Osteocyte (in vitro differentiated cells): ENCODE results near the gene TGOLN2. TPM values are rescaled to one million over a fixed set of nuclear protein-coding genes. Genes with fewer than 3 reads are reported as not detected.
A peak's percentile ranks its signal among the peaks of the same experiment; 100 is the strongest.

Experiments
- DNase-seq: peaks from one replicate; pipeline ENCODE4 v3.0.0; 2021; ENCODE audit warnings: mixed read lengths; ENCODE audit not compliant: unreplicated experiment; ENCODE audit errors: extremely low spot score
- H3K27ac Mint-ChIP-seq: one replicate; pipeline ENCODE4 v1.8.0; 2021; ENCODE audit warnings: mild to moderate bottlenecking, mixed read lengths; ENCODE audit not compliant: unreplicated experiment
- H3K27me3 Mint-ChIP-seq: one replicate; pipeline ENCODE4 v1.8.0; 2021; ENCODE audit warnings: mixed read lengths; ENCODE audit not compliant: unreplicated experiment
- H3K36me3 Mint-ChIP-seq: one replicate; pipeline ENCODE4 v1.8.0; 2021; ENCODE audit warnings: mixed read lengths; ENCODE audit not compliant: unreplicated experiment
- H3K4me1 Mint-ChIP-seq: one replicate; pipeline ENCODE4 v1.8.0; 2021; ENCODE audit warnings: mixed read lengths; ENCODE audit not compliant: unreplicated experiment
- H3K4me3 Mint-ChIP-seq: one replicate; pipeline ENCODE4 v1.8.0; 2021; ENCODE audit warnings: mild to moderate bottlenecking, moderate library complexity, mixed read lengths; ENCODE audit not compliant: unreplicated experiment
- H3K9me3 Mint-ChIP-seq: one replicate; pipeline ENCODE4 v1.8.0; 2021; ENCODE audit warnings: mixed read lengths; ENCODE audit not compliant: unreplicated experiment
- CTCF ChIP-seq: fragments of 200-600 bp; sonication (generic); IDR thresholded peaks from 2 replicates; pipeline ENCODE4 v1.5.0; 2021; ENCODE audit warnings: antibody characterized with exemption, mild to moderate bottlenecking, moderate library complexity
- total RNA-seq: library from RNA; stranded (reverse); gene quantifications from 2 replicates; pipeline ENCODE4 v1.2.1, GENCODE V29; 2021

The TGOLN2 gene
- total RNA-seq, 1 donor from 2014 or later, result 91.2 TPM

GRCh38 chr2:85355521-85355920 is 27.7 kb upstream of the TGOLN2 start:
- TF ChIP-seq CTCF, result no peak
- Mint-ChIP-seq H3K9me3 (no peaks in the 10 kb centered on the region), H3K4me1 (peaks cover 25% of the 10 kb centered on the region), H3K4me3 (peak overlapping the region; percentile 95), H3K27ac (peak overlapping the region; percentile 12), H3K36me3 (peaks cover 13% of the 10 kb centered on the region), H3K27me3 (no peaks in the 10 kb centered on the region)
- no peak for DNase-seq

- H3K4me1 Mint-ChIP-seq, result peaks cover 25% of the 10 kb centered on the region
- H3K36me3 Mint-ChIP-seq, result peaks cover 17% of the 10 kb centered on the region
- no peaks in the 10 kb centered on the region for H3K9me3 Mint-ChIP-seq
Observed at GRCh38 chr2:85355073-85355410, 27.3 kb upstream of the TGOLN2 start.

GRCh38 chr2:85354286-85355072 is 26.7 kb upstream of the TGOLN2 start, which contains the start of the genes ELMOD3 and RETSAT:
Gene ELMOD3 (plus strand): TSS chr2:85354769. CDS start chr2:85357199, 2,430 bp downstream.
Gene RETSAT (minus strand): TSS chr2:85354528. CDS start chr2:85354507, 21 bp downstream.
- TF ChIP-seq CTCF, result no peak
- Mint-ChIP-seq H3K4me1 (peaks cover 25% of the 10 kb centered on the region), H3K36me3 (peaks cover 21% of the 10 kb centered on the region), H3K9me3 (no peaks in the 10 kb centered on the region), H3K27ac (peak within 1 kb of the TSS; percentile 99), H3K4me3 (peak within 1 kb of the TSS; percentile 95), H3K27me3 (no peaks in the 10 kb centered on the region)
- DNase-seq, result peak; percentile 99

More at GRCh38 chr2:85355073-85355410, 27.3 kb upstream of the TGOLN2 start:
- peak overlapping the region; percentile 95 for H3K4me3 Mint-ChIP-seq
- TF ChIP-seq CTCF, result no peak
- DNase-seq, result no peak
- no peaks in the 10 kb centered on the region for H3K27me3 Mint-ChIP-seq
- peak overlapping the region; percentile 99 for H3K27ac Mint-ChIP-seq

GRCh38 chr2:85353876-85354285 is 26.1 kb upstream of the TGOLN2 start:
- Mint-ChIP-seq H3K4me3 (peak overlapping the region; percentile 95), H3K27ac (peak overlapping the region; percentile 99), H3K36me3 (peaks cover 22% of the 10 kb centered on the region), H3K9me3 (no peaks in the 10 kb centered on the region), H3K27me3 (no peaks in the 10 kb centered on the region), H3K4me1 (peaks cover 25% of the 10 kb centered on the region)
- TF ChIP-seq CTCF, result no peak
- DNase-seq, result no peak

- Mint-ChIP-seq H3K4me3 (no peak overlapping the region), H3K27ac (no peak overlapping the region)
- DNase-seq, result no peak
Observed at GRCh38 chr2:85347599-85347998, 19.8 kb upstream of the TGOLN2 start.

More at GRCh38 chr2:85347599-85347998, 19.8 kb upstream of the TGOLN2 start:
- peaks cover 38% of the 10 kb centered on the region for H3K36me3 Mint-ChIP-seq
- no peak for TF ChIP-seq CTCF
- no peaks in the 10 kb centered on the region for H3K27me3 Mint-ChIP-seq
- H3K9me3 Mint-ChIP-seq, result no peaks in the 10 kb centered on the region
- H3K4me1 Mint-ChIP-seq, result peaks cover 4% of the 10 kb centered on the region
